HepG2 (cell line): ENCODE measurements around the gene TOM1L2. TPM values are rescaled to one million over a fixed set of nuclear protein-coding genes. Genes with fewer than 3 reads are reported as not detected.

Experiments used
- FOSL1 ChIP-seq: sonication (generic); formaldehyde crosslinking; IDR thresholded peaks from 2 replicates; pipeline ENCODE4 v1.9.0; 2021; ENCODE audit warnings: missing genetic modification reagents, borderline replicate concordance
- FOXP1 ChIP-seq, 2 experiments: fragments of 450-650 bp in 1 of 2; IDR thresholded peaks; 2 replicates each; pipeline ENCODE4 v1.6.1; 2017 to 2018; ENCODE audit warnings: antibody characterized with exemption in 1 of 2
- HNF4G ChIP-seq, 2 experiments: sonication (generic) in 1 of 2; formaldehyde crosslinking in 1 of 2; IDR thresholded peaks; 2 replicates each; pipeline versions ENCODE4 v1.4.0 to v1.6.1; 2011 to 2020; ENCODE audit warnings: borderline replicate concordance in 2 of 2, low read depth in 2 of 2, mild to moderate bottlenecking in 2 of 2, low read length in 1 of 2, missing genetic modification reagents in 1 of 2, moderate library complexity in 1 of 2
- JUN ChIP-seq: sonication (generic); formaldehyde crosslinking; IDR thresholded peaks from 2 replicates; pipeline ENCODE4 v1.4.0; 2020; ENCODE audit warnings: mild to moderate bottlenecking, missing genetic modification reagents
- MEIS2 ChIP-seq: sonication (generic); formaldehyde crosslinking; IDR thresholded peaks from 2 replicates; pipeline ENCODE4 v1.9.0; 2021; ENCODE audit warnings: mild to moderate bottlenecking, missing genetic modification reagents
- PHF20 ChIP-seq: sonication (generic); formaldehyde crosslinking; IDR thresholded peaks from 2 replicates; pipeline ENCODE4 v1.5.0; 2020; ENCODE audit warnings: mild to moderate bottlenecking, missing genetic modification reagents
- ZFX ChIP-seq: sonication (generic); formaldehyde crosslinking; IDR thresholded peaks from 2 replicates; pipeline ENCODE4 v1.4.0; 2020; ENCODE audit warnings: mild to moderate bottlenecking, low read depth, missing genetic modification reagents, moderate library complexity
- ZNF18 ChIP-seq: sonication (generic); formaldehyde crosslinking; IDR thresholded peaks from 2 replicates; pipeline ENCODE4 v1.8.0; 2022; ENCODE audit warnings: mild to moderate bottlenecking, missing genetic modification reagents; ENCODE audit not compliant: insufficient replicate concordance
- ZNF281 ChIP-seq: sonication (generic); formaldehyde crosslinking; IDR thresholded peaks from 2 replicates; pipeline ENCODE4 v1.4.0; 2020; ENCODE audit warnings: missing genetic modification reagents, borderline replicate concordance
- ZNF543 ChIP-seq: sonication (generic); formaldehyde crosslinking; IDR thresholded peaks from 2 replicates; pipeline ENCODE4 v1.4.0; 2020; ENCODE audit warnings: mild to moderate bottlenecking, missing genetic modification reagents
- ZNF644 ChIP-seq: IDR thresholded peaks from 2 replicates; pipeline ENCODE4 v1.6.1; 2016; ENCODE audit warnings: low read depth
- polyA plus RNA-seq, 8 experiments: library from polyadenylated mRNA; depleted of rRNA in 3 of 8; stranded (reverse) in 7 of 8; unstranded in 1 of 8; fragments of >200 nt; fragmentation: Illumina TruSeq in 4 of 8; extraction: Trizol in 4 of 8; gene quantifications; 2 replicates each; pipeline versions ENCODE4 v1.2.1 to v1.2.3, GENCODE V29; 2011 to 2016; ENCODE audit warnings: low read depth in 4 of 8, missing spikeins in 1 of 8, mixed read lengths in 1 of 8; ENCODE audit not compliant: insufficient read depth in 1 of 8
- total RNA-seq, 5 experiments: library from RNA; depleted of rRNA; stranded (reverse); fragments of >200 nt; fragmentation: Illumina TruSeq; extraction: Trizol; gene quantifications; 2 replicates each; pipeline ENCODE4 v1.2.3, GENCODE V29; 2016; ENCODE audit warnings: low read depth in 1 of 5
- TF ChIP-seq, protein P1 (sequence below): sonication (generic); formaldehyde crosslinking; IDR thresholded peaks from 2 replicates; pipeline ENCODE4 v1.5.1; 2020; ENCODE audit warnings: mild to moderate bottlenecking, missing genetic modification reagents, borderline replicate concordance
- TF ChIP-seq, protein P2 (sequence below): IDR thresholded peaks from 2 replicates; pipeline ENCODE4 v1.6.1; 2012; ENCODE audit warnings: low read depth, low read length, improper control_type of control experiment
- TF ChIP-seq, protein P3 (sequence below): sonication (generic); formaldehyde crosslinking; IDR thresholded peaks from 2 replicates; pipeline ENCODE4 v1.4.0; 2020; ENCODE audit warnings: missing genetic modification reagents
- TF ChIP-seq, protein P4 (sequence below): sonication (generic); formaldehyde crosslinking; IDR thresholded peaks from 2 replicates; pipeline ENCODE4 v1.4.0; 2020; ENCODE audit warnings: missing genetic modification reagents

Gene TOM1L2
- total and polyA plus RNA-seq, 2 of the 13 experiments (the other 11 are each of a cell fraction or from before 2014, with no cell fraction given) = 4.7 to 7.4 TPM

DNA sequence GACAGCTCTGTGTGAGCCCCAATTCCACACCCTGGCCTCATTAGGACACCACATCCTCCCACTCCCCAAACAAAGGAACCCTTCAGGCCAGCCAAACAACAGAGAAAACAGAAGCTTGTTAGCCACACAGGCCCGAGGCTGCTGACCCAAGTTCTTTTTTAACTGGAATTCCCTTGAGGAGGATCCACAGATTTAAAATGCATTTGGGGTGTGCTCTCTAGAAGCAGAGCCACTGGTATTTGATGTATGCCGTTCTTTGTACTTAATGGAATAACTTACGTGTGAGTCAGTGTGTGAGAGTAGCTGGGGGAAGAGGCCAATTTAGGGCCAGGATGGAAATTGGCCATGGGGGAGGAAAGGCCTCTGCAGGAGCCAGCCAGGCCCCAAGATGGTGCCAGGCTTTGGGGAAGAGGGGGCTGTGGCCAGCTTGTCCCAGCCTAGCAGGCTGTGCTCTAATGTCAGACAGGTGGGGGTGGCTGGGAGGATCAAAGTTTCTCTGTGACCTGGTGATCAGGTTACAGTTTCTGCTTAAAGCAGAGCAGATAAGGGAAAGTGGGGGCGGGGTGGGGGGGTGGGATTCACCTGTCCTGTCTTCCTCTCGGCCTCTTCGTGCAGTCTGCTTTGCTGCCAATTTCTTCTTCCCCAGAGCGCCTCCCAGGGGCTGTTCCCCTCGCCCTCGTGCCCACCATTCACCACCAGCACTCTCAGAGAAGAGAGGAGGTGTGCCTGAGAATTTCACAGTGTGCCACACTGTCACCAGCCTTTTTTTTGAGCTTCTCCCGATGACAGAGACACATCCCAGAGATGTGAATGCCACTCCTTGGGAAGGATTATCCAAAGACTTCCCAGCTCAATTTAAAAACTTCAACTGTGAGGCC, 50.8 kb downstream of the TOM1L2 start (continued):
- peak; percentile 30 for TF ChIP-seq ZNF18
- peak; percentile 68; the same call in 1 of the 2 replicates for TF ChIP-seq ZNF644 (CRISPR knock-in tag)
- peak; percentile 47; the same call in 1 of the 2 replicates for TF ChIP-seq MEIS2 (CRISPR knock-in tag)
- TF ChIP-seq ZNF281 = 0 out of 2 replicates have a peak, but pooled peaks have one; percentile 38
- TF ChIP-seq HNF4G (IDR thresholded peaks at IDR 0.05; ENCODE audit: borderline replicate concordance, low read depth, low read length) = peak; percentile 29; the same call in 1 of the 2 replicates
- TF ChIP-seq HNF4G (CRISPR knock-in tag; IDR thresholded peaks at IDR 0.05; ENCODE audit: borderline replicate concordance, low read depth) = no peak
- TF ChIP-seq, protein P1, sequence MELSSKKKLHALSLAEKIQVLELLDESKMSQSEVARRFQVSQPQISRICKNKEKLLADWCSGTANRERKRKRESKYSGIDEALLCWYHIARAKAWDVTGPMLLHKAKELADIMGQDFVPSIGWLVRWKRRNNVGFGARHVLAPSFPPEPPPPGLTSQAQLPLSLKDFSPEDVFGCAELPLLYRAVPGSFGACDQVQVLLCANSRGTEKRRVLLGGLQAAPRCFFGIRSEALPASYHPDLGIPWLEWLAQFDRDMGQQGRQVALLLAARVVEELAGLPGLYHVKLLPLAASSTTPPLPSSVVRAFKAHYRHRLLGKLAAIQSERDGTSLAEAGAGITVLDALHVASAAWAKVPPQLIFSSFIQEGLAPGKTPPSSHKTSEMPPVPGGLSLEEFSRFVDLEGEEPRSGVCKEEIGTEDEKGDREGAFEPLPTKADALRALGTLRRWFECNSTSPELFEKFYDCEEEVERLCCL (CRISPR knock-in tag) = no peak
- TF ChIP-seq ZFX (CRISPR knock-in tag) = peak; percentile 62
- peak; percentile 57; the same call in 1 of the 2 replicates for TF ChIP-seq FOSL1 (CRISPR knock-in tag)
- no peak for TF ChIP-seq PHF20 (CRISPR knock-in tag)
- TF ChIP-seq, protein P2, sequence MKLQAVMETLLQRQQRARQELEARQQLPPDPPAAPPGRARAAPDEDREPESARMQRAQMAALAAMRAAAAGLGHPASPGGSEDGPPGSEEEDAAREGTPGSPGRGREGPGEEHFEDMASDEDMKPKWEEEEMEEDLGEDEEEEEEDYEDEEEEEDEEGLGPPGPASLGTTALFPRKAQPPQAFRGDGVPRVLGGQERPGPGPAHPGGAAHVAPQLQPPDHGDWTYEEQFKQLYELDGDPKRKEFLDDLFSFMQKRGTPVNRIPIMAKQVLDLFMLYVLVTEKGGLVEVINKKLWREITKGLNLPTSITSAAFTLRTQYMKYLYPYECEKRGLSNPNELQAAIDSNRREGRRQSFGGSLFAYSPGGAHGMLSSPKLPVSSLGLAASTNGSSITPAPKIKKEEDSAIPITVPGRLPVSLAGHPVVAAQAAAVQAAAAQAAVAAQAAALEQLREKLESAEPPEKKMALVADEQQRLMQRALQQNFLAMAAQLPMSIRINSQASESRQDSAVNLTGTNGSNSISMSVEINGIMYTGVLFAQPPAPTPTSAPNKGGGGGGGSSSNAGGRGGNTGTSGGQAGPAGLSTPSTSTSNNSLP = peak; percentile 52; the same call in 1 of the 2 replicates
- TF ChIP-seq, protein P3, sequence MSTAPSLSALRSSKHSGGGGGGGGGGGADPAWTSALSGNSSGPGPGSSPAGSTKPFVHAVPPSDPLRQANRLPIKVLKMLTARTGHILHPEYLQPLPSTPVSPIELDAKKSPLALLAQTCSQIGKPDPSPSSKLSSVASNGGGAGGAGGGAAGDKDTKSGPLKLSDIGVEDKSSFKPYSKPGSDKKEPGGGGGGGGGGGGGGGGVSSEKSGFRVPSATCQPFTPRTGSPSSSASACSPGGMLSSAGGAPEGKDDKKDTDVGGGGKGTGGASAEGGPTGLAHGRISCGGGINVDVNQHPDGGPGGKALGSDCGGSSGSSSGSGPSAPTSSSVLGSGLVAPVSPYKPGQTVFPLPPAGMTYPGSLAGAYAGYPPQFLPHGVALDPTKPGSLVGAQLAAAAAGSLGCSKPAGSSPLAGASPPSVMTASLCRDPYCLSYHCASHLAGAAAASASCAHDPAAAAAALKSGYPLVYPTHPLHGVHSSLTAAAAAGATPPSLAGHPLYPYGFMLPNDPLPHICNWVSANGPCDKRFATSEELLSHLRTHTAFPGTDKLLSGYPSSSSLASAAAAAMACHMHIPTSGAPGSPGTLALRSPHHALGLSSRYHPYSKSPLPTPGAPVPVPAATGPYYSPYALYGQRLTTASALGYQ (CRISPR knock-in tag) = 0 out of 2 replicates have a peak, but pooled peaks have one; percentile 18
- TF ChIP-seq ZNF543 (CRISPR knock-in tag) = peak; percentile 39; the same call in 1 of the 2 replicates
- TF ChIP-seq JUN (CRISPR knock-in tag) = 0 out of 2 replicates have a peak, but pooled peaks have one; percentile 53
- TF ChIP-seq FOXP1 (IDR thresholded peaks at IDR 0.05) = 0 out of 2 replicates have a peak, but pooled peaks have one; percentile 5
- TF ChIP-seq FOXP1 (CRISPR knock-in tag; IDR thresholded peaks at IDR 0.05) = no peak
- TF ChIP-seq, protein P4, sequence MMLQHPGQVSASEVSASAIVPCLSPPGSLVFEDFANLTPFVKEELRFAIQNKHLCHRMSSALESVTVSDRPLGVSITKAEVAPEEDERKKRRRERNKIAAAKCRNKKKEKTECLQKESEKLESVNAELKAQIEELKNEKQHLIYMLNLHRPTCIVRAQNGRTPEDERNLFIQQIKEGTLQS (CRISPR knock-in tag) = peak; percentile 70; the same call in 1 of the 2 replicates
